AG04450 (cell line): ENCODE measurements around the gene DCAF16. TPM values are rescaled to one million over a fixed set of nuclear protein-coding genes. Genes with fewer than 3 reads are reported as not detected.

Experiments
- CTCF ChIA-PET: fragments of 300-600, 350-600 bp; formaldehyde crosslinking; extraction: SDS; loops from one replicate; lab custom pipeline; 2022; ENCODE audit warnings: antibody characterized with exemption, inconsistent platforms; lab: Charles Lee
- POLR2A ChIA-PET: fragments of 350-600 bp; formaldehyde crosslinking; extraction: SDS; loops from one replicate; lab custom pipeline; 2021; ENCODE audit warnings: antibody characterized with exemption, inconsistent platforms; lab: Yijun Ruan, JAX
- DNase-seq: peaks from one replicate; pipeline ENCODE4 v3.0.0-alpha.2; 2011; ENCODE audit warnings: low read depth, low spot score
- H3K27ac ChIP-seq: one replicate; pipeline ENCODE4 v1.5.1; 2012; ENCODE audit warnings: low read depth, low read length, control low read depth
- H3K27me3 ChIP-seq: one replicate; pipeline ENCODE4 v1.6.0; 2012; ENCODE audit warnings: low read length; ENCODE audit not compliant: control insufficient read depth, insufficient read depth
- H3K4me3 ChIP-seq: 2 replicates; pipeline ENCODE4 v1.5.1; 2011; ENCODE audit warnings: mild to moderate bottlenecking, low read depth, low read length, control low read depth
- H3K9me3 ChIP-seq: 2 replicates; pipeline ENCODE4 v1.5.1; 2012; ENCODE audit warnings: low read length; ENCODE audit not compliant: control insufficient read depth, insufficient read depth
- polyA plus RNA-seq: library from polyadenylated mRNA; depleted of rRNA; stranded (reverse); fragments of >200 nt; gene quantifications from 2 replicates; pipeline ENCODE4 v1.2.3, GENCODE V29; 2011
- TF ChIP-seq, protein P1 (sequence below): IDR thresholded peaks from 2 replicates; pipeline ENCODE4 v1.5.1; 2011; ENCODE audit warnings: low read depth, low read length, control low read depth, inconsistent platforms

The DCAF16 gene
- polyA plus RNA-seq, 1 experiment: 22.2 TPM

DNA sequence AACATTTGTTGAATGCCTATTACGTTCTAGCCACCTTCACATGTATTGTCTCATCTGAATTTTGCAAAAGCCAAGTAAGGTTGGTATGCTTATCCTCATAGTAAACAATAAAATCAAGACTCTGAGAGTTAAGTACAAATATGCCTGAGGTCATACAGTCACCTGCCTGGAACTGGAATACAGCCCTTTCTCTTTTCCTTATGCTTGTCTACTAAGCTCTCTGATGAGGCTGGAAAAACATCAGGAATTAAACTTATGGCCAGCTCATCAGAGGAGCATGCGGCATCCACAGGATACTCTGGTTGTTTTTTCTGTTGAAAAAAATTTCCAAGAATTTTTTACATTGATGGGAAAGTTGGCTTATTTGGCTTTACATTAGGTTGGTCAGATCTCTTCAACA, 35.7 kb upstream of the DCAF16 start:
- CTCF ChIA-PET: interaction anchor here (1.2 to 2.7 kb wide), 2 partner anchors 10 to 29 kb away, joined by 3 to 12 read pairs; no protein-coding TSS in a partner anchor
- H3K27me3 ChIP-seq: no peaks in the 10 kb centered on the region

DNA sequence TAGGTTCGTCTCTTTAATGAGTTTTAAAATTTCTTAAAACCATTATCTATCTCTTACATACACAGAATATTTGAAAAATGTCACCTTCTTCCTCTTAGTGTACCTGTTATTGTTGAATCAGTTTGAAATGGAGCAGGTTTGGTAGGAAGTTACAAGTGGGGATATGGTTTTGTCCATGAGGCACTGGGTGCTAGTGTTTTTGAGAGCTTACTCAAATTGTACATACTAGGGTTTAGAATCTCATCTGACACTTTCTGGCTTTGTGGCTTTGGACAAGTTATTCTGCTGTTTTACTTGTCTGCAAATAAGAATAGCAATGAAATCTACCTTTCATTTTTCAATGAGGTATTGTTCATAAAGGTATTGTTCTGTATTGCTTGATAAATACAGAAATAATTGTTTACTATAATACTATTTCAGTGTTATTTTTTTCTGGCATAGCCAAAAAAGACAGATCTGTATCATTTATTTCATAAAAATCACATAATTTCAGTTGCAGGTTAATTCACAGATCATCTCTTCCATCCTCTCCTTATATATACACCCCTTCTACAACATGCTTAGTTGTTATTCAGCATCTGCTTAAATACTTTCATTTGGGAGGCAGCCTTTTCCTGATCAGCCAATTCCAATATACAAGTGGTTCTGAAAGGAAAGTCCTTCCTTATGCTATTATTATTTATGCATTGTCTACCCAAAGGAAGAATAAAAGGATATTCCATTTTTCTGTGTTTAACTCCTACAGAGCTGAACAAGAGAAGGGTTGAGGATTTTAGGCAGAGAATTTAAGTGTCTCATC, 13.5 kb upstream of the DCAF16 start:
- Histone ChIP-seq H3K9me3 (no peaks in the 10 kb centered on the region), H3K27me3 (no peaks in the 10 kb centered on the region), H3K4me3 (no peak overlapping the region), H3K27ac (no peak overlapping the region)
- DNase-seq: no peak
- ChIA-PET CTCF (interaction anchor here (4.4 kb wide), 1 partner anchor 8 kb away, joined by 28 read pairs; no protein-coding TSS in a partner anchor), POLR2A (no interaction called here)
- TF ChIP-seq, protein P1, sequence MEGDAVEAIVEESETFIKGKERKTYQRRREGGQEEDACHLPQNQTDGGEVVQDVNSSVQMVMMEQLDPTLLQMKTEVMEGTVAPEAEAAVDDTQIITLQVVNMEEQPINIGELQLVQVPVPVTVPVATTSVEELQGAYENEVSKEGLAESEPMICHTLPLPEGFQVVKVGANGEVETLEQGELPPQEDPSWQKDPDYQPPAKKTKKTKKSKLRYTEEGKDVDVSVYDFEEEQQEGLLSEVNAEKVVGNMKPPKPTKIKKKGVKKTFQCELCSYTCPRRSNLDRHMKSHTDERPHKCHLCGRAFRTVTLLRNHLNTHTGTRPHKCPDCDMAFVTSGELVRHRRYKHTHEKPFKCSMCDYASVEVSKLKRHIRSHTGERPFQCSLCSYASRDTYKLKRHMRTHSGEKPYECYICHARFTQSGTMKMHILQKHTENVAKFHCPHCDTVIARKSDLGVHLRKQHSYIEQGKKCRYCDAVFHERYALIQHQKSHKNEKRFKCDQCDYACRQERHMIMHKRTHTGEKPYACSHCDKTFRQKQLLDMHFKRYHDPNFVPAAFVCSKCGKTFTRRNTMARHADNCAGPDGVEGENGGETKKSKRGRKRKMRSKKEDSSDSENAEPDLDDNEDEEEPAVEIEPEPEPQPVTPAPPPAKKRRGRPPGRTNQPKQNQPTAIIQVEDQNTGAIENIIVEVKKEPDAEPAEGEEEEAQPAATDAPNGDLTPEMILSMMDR: no peak

More for the DNA sequence above, 35.7 kb upstream of the DCAF16 start:
- DNase-seq: peak; percentile 7
- Histone ChIP-seq H3K9me3 (peaks cover 4% of the 10 kb centered on the region; the same call in 1 of the 2 replicates), H3K4me3 (no peak overlapping the region), H3K27ac (no peak overlapping the region)
- POLR2A ChIA-PET: no interaction called here
- TF ChIP-seq, protein P1: no peak

DNA sequence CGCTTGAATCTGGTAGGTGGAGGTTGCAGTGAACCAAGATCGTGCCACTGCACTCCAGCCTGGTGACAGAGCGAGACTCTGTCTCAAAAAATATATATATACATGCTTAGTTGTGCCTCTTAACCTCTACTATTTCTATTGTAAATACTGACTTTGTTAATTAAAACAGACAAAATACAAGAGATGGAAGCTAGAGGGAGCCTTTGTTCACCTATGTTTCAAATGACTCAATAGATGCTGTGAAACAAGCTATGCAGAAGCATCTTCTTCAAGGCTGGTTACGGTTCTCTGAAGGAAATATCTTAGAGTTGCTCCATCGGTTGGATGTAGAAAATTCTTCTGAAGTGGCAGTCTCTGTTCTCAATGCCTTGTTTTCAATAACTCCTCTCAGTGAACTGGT, 6.5 kb upstream of the DCAF16 start:
- ChIA-PET POLR2A (interaction anchor here (0.6 kb wide), 1 partner anchor 17 kb away, joined by 4 read pairs; no protein-coding TSS in a partner anchor), CTCF (interaction anchor here (0.5 to 2.6 kb wide), 47 partner anchors 9 to 778 kb away, joined by 3 to 28 read pairs (median 5); partner anchors contain the start of gene MED28)
- TF ChIP-seq, protein P1: peak; percentile 64
- Histone ChIP-seq H3K9me3 (no peaks in the 10 kb centered on the region), H3K27ac (no peak overlapping the region), H3K27me3 (no peaks in the 10 kb centered on the region), H3K4me3 (peak overlapping the region; percentile 18; the same call in 1 of the 2 replicates)
- DNase-seq: peak; percentile 47

DNA sequence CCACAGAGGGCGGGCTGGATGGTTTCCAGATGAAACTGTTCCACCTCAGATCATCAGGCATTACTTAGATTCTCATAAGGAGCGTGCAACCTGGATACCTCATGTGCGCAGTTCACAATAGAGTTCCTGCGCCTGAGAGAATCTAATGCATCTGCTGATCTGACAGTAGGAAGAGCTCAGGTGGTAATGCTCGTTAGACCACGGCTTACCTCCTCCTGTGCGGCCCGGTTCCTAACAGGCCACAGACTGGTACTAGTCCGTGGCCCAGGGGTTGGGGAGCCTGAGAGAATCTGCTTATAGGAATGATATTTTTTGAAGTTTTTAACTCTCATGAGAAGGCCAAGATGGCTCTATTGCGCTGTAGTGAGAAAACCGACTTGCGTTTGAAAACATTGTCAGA, 5.6 kb upstream of the DCAF16 start:
- ChIA-PET CTCF (interaction anchor here (0.7 to 2.6 kb wide), 27 partner anchors 8 to 779 kb away, joined by 3 to 28 read pairs (median 7); no protein-coding TSS in a partner anchor), POLR2A (no interaction called here)
- Histone ChIP-seq H3K4me3 (no peak overlapping the region), H3K27me3 (no peaks in the 10 kb centered on the region), H3K9me3 (no peaks in the 10 kb centered on the region), H3K27ac (no peak overlapping the region)
- no peak for DNase-seq
- TF ChIP-seq, protein P1: no peak

DNA sequence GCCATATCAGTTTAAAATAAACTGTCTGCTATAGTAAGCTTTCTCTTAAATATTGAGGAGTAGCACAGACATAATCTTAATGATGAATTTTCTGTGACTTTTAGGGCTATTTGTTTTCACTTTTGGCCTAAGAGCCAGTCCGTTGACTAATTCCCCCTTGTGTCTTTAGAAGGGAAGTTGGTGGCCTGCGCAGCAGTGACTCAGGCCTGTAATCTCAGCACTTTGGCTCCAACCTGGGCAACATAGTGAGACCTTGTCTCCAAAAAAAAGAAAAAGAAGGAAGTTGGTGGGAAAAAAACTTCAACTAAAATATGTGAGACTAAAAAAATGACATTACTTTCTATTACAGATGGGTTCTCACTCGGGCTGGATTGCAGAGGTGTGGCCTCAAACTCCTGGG, 3.6 kb upstream of the DCAF16 start:
- ChIA-PET CTCF (no interaction called here), POLR2A (no interaction called here)
- H3K4me3 ChIP-seq: no peak overlapping the region
- H3K27ac ChIP-seq: no peak overlapping the region
- TF ChIP-seq, protein P1: no peak
- H3K9me3 ChIP-seq: 0 out of 2 replicates have a peak, but pooled peaks cover 2% of the 10 kb centered on the region
- DNase-seq: no peak
- H3K27me3 ChIP-seq: no peaks in the 10 kb centered on the region
